ENCODE measurements around the gene ANTXR1.

ANTXR1 gene

DNA sequence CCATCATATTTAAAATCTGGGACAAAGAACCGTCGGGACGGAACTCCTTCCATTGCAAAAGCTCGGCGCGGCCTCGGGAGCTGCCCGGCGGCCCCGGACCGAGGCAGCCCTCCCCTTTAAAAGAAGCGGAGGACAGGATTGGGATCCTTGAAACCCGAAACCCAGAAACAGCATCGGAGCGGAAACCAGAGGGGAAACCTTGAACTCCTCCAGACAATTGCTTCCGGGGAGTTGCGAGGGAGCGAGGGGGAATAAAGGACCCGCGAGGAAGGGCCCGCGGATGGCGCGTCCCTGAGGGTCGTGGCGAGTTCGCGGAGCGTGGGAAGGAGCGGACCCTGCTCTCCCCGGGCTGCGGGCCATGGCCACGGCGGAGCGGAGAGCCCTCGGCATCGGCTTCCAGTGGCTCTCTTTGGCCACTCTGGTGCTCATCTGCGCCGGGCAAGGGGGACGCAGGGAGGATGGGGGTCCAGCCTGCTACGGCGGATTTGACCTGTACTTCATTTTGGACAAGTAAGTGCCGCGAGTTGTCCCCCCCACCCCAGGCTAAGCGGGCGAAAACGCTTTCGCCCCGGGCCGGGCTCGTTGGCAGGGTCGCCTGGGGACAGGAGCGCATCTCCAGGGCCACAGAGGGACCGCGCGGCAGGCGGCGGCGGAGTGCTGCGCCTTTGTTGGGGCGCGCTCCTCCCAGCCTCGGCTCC, at the start of gene ANTXR1:
ANTXR1 (plus strand) TSS at position 38 of the 698 bp plus-strand sequence; CDS start at position 359, 321 bp downstream.
- DNase-seq (ENCODE audit: low read depth) = no peak

DNA sequence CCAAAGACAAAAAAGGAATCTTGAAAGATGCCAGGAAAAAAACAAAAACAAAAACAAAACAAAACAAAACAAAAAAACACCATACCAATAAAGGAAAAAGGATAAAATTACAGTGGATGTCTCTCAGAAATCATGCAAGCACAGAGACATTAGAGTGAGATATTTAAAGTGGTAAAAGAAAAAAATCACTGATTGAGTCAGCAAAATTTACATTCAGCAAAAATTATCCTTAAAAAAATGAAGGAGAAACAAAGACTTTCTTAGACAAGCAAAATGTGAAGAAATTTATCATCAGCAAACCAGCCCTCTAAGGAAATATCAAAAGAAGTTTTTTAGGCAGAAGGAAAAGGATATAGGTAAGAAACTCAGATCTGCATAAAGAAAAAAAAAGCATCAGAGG, 48.7 kb upstream of the ANTXR1 start:
- no peak for DNase-seq (ENCODE audit: low read depth)

DNA sequence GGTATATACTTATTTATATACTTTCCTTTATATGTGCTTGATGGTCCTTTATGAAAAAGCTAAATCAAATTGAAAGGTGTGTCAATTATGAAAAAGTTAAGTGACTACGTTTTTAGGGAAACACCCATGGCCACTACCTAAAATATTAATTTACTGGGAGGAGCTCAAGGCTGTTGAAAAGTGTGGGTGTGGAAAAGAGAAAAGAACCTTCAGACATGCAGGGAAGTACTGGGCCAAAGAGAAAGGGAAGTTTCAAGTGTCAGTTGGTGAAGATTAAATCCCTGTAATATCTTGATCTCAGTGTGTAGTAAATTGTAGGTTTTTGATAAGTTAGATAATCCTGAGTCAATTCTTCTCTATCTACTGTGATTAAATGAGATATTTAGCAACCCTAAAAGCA, 44.8 kb upstream of the ANTXR1 start:
- DNase-seq (ENCODE audit: low read depth) = no peak

DNA sequence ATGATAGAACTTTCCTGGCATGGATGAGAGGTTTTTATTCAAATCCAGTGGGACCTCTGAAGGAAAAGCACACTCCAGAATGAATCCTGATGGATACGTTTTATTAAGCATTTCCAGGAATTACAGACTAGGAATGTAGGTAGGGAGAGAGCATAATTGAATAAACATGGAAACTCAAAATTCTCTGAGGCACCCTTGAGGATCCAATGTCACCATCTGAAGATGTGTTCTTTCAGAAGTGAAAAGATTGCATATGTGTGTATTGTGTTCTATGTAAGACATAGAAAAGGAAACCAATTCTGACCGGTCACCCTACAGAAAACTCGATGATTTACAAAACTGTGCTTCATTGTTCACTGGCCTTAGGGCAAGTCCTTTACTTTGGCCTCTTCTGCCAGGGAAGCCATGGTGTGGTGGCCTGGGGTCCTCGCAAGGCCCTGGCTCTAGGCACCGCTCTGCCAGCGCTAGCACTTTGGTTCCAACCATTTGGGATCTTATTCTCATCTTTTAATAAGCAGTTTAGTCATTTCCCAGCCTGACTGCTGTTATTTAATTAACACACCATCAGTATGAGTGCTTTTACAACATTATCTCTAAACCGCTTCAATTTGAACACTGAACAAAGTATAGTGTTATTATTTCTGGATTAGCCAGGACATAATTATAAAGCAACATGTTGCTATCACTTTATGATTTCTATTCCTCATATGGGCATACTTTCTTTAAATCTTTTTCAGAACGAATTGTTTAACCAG, 43.1 kb upstream of the ANTXR1 start:
- DNase-seq (ENCODE audit: low read depth) = no peak

DNA sequence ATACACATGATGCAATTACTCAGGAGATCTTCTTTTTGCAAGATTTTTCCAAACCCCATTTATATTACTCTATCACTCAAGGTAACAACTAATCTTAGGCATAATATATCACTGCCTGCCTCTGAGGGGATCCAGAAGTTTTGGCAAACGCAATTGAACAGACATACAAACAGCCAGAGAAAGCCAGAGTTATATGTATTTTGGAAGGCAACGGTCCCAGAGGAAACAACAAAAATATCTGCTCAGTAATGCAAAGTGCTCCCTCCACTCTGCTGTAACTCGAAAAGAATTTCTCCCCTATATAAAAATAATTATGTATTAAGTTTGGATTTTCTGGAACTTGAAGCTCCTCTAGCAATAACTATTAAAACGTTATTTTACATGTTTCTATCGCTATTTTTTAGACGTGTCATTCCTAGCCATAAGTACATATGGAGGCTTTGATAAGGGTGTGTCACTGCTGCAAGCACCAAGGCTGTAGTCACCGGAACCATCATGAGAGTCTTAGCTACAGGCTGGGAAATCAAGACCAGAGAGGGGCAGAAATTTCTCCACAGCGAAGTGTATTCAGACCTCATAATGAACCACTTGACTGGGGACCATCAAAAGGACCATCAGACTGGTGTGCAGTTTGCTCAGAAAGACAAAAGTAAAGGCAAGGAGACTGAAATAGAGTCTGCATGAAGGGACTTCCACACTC, 42.3 kb upstream of the ANTXR1 start:
- no peak for DNase-seq (ENCODE audit: low read depth)

DNA sequence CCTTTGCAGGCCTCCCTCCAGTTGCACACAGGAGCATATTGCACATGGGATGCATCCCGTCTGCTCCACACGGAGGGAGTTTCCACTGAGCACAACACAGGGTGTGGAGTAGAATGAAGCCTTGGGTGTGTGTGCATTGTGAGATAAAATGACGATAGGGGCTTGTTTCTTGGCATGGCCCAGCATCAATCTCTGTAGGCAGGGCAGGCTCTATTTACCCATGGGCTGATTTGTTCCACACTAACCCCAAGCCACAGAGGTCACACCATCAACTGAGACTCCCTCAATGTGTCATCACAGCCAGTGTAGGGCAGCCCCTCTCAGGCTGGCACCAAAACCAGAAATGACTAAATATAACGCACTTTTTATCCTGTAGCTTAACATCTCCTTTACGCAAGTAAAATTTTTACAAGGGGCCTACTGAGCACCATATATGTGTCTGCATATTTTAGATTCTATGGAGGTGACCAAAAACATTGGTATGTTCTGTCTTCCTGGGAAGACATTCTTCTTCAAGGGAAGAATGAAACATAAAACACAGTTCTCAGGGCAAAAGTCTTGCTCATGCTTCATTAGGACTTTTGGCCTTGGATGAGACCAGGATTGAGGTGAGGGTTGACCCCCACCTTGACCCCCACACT, 41.3 kb upstream of the ANTXR1 start:
- DNase-seq (ENCODE audit: low read depth) = no peak

DNA sequence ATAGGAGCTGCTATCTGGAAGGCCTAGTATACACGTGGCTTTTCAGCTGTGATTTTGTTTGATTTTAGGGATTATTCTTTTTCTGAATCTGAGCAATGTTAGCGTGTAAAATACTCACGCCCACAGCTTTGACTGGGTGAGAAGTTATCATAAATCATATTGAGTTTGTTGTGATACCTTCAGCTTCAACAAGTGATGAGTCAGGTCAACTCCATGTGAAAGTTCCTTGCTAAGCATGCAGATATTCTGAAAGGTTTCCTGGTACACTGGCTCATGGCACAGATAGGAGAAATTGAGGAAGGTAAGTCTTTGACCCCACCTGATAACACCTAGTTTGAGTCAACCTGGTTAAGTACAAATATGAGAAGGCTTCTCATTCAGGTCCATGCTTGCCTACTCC, 38.7 kb upstream of the ANTXR1 start, which contains the start of gene GKN1:
GKN1 (plus strand) TSS at position 386 of the 400 bp plus-strand sequence. CDS start 42 bp downstream, outside the sequence.
- DNase-seq (ENCODE audit: low read depth) = no peak

DNA sequence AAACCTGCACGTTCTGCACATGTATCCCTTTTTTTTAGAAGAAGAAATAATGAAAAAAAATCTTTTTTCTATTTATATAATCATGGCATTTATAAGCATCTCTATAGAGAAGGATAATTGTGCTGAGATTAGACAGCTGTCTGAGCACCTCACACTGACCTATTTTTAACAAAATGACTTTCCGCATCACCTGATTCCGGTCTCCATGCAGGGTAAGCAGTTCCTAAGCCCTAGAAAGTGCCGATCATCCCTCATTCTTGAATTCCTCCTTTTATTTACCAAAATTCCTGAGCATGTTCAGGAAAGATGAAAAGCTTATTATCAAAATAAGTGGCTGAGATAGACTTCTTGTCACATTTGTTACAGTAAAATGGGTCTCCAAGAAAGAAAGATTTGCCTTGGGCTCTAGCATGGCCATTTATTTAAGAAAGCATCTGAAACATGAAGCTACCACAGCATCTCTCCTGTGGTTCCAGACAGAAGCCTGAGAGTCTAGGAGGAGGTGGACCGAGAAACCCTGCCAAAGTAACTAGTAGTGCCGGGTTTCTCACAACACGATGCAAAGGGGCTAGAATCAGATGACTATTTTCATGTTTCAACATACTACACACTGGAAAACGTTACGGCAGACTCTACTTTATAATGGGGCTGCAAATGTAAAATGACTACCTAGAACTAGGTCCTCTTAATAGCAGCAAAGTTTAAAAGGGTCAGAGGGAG, 37.9 kb upstream of the ANTXR1 start:
- DNase-seq (ENCODE audit: low read depth) = no peak

DNA sequence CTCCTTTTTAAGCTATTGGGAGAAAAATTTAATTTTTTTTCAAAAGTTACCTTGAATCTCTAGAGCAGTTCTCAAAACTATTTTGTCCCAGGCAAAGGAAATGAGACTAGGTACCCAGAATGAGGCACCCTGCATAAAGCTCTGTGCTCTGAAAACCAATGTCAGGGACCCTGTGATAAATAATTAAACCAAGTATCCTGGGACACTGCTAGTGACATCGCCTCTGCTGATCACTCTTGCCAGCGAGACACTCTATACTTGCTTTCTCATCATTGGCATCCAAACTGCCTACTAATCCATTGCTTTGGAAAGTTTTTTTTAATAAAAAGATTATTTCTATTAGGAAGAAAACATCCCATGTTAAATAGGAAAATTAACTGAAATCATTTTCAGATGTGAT, 37.1 kb upstream of the ANTXR1 start:
- DNase-seq (ENCODE audit: low read depth) = no peak

DNA sequence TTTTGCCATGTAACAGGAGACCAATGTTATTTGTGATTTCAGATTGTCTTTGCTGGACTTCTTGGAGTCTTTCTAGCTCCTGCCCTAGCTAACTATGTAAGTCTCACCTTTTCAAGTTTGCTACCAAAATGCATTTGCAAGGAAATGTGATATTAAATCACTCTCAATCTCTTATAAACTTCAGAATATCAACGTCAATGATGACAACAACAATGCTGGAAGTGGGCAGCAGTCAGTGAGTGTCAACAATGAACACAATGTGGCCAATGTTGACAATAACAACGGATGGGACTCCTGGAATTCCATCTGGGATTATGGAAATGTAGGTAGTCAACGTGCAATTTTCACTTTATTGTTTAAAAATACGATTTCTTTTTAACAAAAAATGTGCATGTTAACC, 35.5 kb upstream of the ANTXR1 start:
- DNase-seq (ENCODE audit: low read depth) = no peak

DNA sequence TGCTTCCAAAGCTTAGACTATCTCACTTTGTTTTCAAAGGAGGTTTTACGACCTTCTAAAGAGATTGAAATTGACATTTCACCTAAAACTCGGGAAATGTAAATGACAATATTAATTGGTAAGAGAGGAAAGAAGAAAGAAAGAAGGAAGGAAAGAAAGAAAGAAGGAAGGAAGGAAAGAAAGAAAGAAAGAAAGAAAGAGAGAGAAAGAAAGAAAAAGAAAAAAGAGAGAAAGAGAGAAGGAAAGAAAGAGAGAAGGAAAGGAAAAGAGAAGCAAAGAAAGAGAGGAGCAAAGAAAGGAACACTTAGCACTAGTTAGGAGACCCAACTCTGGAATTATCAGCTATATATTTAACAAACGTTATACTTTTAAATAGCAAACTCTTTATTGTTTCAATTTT, 34.9 kb upstream of the ANTXR1 start:
- no peak for DNase-seq (ENCODE audit: low read depth)

DNA sequence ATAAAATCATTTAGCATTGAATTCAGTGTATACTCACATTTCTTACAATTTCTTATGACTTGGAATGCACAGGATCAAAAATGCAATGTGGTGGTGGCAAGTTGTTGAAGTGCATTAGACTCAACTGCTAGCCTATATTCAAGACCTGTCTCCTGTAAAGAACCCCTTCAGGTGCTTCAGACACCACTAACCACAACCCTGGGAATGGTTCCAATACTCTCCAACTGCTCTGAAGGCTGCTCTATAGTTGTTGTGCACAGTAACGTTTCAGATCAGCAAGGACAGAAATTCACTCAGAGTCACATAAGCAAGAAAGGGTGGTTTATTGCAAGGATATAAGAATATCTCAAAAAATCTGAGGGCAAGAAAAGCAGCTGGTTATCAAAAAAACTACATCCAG, 32.0 kb upstream of the ANTXR1 start:
- no peak for DNase-seq (ENCODE audit: low read depth)

DNA sequence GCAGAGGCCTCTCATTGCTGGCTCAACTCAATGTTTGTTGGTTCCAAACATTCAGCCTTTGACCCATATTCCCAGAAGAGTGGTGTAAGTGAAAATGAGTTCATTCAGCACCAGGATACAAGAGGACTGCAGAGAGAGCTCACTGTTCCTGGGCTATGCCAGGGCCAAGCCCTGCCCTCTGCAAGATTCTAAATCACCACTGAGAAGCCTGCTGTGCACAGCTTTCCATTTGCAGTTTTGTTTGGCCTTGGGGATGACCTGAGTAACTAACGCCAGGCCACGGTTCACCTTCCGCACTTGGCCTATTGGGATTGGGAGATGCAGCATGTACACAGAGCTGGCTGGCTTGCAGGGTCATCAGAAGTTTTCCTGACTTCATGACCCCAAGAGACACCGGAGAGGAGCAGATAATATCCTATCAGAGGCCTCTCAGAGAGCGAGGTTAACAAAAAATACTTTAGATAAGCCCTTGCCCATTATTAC, 25.9 kb upstream of the ANTXR1 start:
- DNase-seq (ENCODE audit: low read depth) = no peak

DNA sequence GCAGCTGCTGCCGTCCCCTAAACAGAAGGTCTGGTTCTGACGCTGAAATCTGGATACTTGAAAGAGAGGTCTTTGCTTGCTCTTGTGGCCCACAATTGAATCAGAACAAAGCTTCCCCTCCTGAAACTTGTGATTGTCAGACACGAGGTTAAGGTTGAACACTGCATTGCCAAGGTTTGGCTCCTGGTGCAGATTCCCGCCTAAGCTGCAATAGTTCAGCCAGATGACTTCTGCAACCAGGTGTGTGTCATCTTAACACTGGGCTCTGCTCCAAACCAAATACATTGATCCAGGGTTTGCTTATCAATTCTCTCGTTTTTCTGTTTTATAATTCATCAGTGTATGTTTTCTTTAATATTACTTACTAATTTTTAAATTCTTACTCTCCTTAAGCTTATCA, 23.9 kb upstream of the ANTXR1 start:
- DNase-seq (ENCODE audit: low read depth) = no peak

DNA sequence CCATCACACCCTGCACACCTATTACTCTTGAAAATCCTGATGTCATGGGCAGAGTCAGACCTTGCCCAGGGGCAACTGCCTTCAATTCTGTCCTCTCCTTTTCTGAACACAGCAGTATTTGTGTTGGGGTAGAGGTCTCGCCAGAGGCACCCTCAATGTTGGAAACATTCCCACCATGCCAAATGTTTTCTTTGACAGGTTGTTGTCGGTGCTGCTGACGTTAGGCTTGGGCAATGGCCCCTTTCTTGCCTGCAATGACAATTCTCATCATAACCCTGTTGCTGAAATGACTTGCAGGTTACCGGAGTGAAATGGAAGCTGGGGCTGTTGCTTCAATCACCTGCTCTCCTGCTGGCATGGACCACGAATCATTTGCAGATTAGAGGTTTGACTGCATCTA, 20.6 kb upstream of the ANTXR1 start:
- DNase-seq (ENCODE audit: low read depth) = no peak

DNA sequence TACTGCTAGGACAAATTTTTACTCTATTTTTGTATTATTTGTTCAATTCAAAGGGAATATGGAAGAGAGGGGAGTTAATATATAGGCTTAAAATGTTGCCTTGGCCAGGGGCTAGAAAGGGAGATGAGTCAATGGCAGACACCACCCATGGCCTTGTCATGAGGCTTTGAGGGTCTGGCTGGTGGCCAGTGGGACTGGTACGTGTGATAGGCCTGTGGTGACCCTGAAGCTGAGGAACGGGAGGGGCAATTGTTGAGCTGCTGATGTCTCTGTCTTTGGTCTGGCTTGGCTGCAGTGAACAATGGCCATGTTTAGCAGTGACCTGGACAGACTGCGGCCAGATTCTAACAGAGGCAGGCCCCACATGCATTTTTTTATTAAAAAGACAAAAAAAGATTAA, 20.0 kb upstream of the ANTXR1 start:
- DNase-seq (ENCODE audit: low read depth) = no peak

DNA sequence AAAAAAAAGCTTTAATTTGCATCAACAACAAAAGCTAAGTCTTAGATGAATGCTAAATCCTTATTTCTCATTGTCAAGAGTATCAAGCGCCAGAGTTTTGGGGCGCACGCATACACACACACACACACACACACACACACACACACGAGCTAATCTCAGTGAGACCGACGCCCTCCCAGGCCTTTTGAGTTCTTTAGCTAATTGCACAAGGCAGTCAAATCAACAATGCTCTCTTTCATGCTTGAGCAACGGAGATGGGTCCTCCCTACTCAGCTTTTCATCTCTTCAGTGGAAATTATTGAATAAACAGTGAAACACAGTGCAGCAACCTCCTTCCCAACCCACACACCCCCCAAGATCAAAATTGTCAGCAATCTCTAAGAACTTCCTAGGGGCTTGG, 19.3 kb upstream of the ANTXR1 start:
- DNase-seq (ENCODE audit: low read depth) = no peak

DNA sequence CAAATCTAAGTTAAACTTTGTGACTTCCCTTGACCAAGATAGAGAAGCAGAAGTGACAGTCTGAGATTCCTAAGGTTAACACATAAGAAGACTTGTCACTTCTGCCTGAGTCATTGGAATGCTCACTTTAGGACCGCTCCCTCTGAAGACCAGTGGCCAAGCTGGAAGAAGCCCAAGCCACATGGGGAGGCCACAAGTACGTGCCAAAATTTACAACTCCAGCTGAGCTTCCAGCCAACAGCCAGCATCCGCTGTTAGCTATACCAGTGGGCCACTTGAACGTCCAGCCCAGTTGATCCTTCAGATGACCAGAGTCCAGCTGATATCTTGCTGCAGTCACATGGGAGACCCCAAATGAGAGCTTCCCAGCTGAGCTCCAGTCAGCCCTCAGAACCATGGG, 18.1 kb upstream of the ANTXR1 start:
- no peak for DNase-seq (ENCODE audit: low read depth)

DNA sequence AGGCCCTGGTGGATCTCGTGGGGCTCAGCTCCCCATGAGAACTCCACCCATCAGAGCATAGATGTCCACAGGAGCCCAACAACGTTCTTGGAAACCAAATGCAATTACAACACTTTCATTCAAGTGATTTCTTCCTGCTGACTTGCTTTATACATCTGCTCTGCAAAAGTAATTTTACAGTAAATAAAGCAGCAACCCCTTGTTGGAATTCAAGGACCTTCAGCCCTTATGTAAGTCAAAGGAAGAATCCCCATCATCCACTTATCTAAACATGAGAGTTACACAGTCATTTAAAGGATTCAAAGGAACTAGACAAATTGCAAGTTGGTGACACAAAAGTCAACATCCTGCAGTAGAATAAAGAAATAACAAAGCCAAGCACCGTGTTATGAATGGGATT, 17.1 kb upstream of the ANTXR1 start:
- DNase-seq (ENCODE audit: low read depth) = no peak

DNA sequence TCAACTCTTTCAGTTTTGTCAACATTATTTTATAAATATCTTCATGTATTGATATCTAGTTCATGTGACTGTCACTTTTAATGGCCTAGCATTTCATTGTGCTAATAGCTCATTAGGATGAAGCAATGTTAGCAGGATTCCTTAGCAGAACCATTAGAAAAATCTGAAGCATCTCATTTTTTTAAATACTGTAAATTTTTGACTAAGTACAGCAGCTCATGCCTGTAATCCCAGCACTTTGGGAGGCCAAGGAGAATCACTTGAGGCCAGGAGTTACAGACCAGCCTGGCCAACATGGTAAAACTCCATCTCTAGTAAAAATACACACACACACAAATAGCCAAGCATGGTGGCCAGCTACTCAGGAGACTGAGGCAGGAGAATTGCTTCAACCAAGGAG, 15.6 kb upstream of the ANTXR1 start:
- no peak for DNase-seq (ENCODE audit: low read depth)

DNA sequence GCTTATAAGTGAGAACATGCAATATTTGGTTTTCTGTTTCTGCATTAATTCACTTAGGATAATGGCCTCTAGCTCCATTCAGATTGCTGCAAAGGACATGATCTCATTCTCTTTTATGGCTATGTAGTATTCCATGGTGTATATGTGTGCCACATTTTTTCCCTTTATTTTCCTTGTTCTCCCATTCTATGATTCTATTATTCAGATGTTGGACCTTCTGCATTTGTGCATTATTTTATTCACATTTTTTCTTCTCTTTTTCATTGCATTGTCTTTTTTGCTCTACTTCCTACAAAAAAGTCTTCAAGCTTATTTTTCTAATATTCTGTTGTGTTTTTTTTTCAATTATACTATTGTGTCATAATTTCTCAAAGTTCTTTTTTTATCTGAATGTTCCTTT, 11.1 kb upstream of the ANTXR1 start:
- no peak for DNase-seq (ENCODE audit: low read depth)

DNA sequence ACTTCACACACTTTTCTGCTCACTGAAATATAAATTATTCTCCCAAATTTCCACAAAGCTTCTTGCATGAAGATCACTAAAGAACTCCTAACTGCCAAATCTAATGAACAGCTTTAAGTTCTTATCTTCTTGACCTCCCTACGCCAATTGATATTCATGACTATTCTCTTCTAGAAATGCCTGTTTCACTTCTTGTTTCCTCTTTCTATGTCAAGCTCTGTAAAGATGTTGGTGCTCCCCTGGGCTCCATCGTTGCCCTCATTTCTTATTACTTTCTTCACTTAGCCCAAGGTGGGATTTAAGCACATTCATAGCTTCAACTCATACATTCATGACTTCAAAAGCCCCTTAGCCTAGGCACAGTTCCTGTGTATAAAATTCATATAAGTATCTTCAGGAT, 9.2 kb upstream of the ANTXR1 start:
- DNase-seq (ENCODE audit: low read depth) = no peak
